ENCODE results near the gene CCR2. TPM values are rescaled to one million over a fixed set of nuclear protein-coding genes. Genes with fewer than 3 reads are reported as not detected.

CCR2 gene
- polyA plus RNA-seq, 1 of the 3 experiments (the other 2 are of a cell fraction) = not detected

DNA sequence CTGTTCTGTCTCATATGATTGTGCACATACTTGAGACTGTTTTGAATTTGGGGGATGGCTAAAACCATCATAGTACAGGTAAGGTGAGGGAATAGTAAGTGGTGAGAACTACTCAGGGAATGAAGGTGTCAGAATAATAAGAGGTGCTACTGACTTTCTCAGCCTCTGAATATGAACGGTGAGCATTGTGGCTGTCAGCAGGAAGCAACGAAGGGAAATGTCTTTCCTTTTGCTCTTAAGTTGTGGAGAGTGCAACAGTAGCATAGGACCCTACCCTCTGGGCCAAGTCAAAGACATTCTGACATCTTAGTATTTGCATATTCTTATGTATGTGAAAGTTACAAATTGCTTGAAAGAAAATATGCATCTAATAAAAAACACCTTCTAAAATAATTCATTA, 21.9 kb downstream of the CCR2 start:
- ChIA-PET CTCF (no interaction called here), POLR2A (no interaction called here)
- Histone ChIP-seq H3K9me2 (no peaks in the 10 kb centered on the region), H3K9me3 (no peaks in the 10 kb centered on the region), H3K4me3 (ENCODE audit: low read depth in 2 of 2, low read length in 1 of 2) (no peak overlapping the region), H3K4me2 (no peak overlapping the region), H3K27ac (ENCODE audit: low read depth in 2 of 2, low read length in 1 of 2) (no peak overlapping the region), H4K20me1 (ENCODE audit: insufficient read depth) (no peaks in the 10 kb centered on the region), H3K36me3 (replicated peaks in 1 of 2; ENCODE audit: control insufficient read depth in 1 of 2, insufficient read depth in 2 of 2, low read length in 1 of 2) (no peaks in the 10 kb centered on the region), H3F3A (replicated peaks; ENCODE audit: insufficient read depth) (peaks cover 3% of the 10 kb centered on the region), H3K4me1 (ENCODE audit: control insufficient read depth in 1 of 2, insufficient read depth in 2 of 2, low read depth in 1 of 2, low read length in 1 of 2) (no peaks in the 10 kb centered on the region; a peak in 1 of 4 replicates), H3K79me2 (ENCODE audit: insufficient read depth) (no peaks in the 10 kb centered on the region), H3K27me3 (ENCODE audit: insufficient read depth) (peaks cover 43% of the 10 kb centered on the region), H3K9ac (no peak overlapping the region), H2AFZ (ENCODE audit: low read depth) (no peak overlapping the region)
- WGBS (ENCODE audit: low lambda C conversion rate) = 0% methylated on average over 2 of the region's 2 CpGs
- TF ChIP-seq FOXM1 (IDR thresholded peaks at IDR 0.05; ENCODE audit: low read depth) = no peak
- TF ChIP-seq CTCF (IDR thresholded peaks at IDR 0.05) = no peak
- TF ChIP-seq CHD2 (IDR thresholded peaks at IDR 0.05; ENCODE audit: low read length, partially characterized antibody) = no peak
- TF ChIP-seq, protein P1, sequence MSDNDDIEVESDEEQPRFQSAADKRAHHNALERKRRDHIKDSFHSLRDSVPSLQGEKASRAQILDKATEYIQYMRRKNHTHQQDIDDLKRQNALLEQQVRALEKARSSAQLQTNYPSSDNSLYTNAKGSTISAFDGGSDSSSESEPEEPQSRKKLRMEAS (IDR thresholded peaks at IDR 0.05; ENCODE audit: low read depth) = no peak
- no peak for DNase-seq

GRCh38 chr3:46378426-46378942, 24.6 kb downstream of the CCR2 start:
- H3K27me3 ChIP-seq (ENCODE audit: insufficient read depth) = peaks cover 47% of the 10 kb centered on the region
- ChIA-PET POLR2A (no interaction called here), CTCF (interaction anchor here (0.6 to 2.0 kb wide), 25 partner anchors 8 to 619 kb away, joined by 3 to 14 read pairs (median 4); partner anchors contain the start of gene CCRL2)
- peak; percentile 65 for TF ChIP-seq CTCF (IDR thresholded peaks at IDR 0.05)
- peak; percentile 43 for TF ChIP-seq SMC3 (IDR thresholded peaks at IDR 0.05; ENCODE audit: low read depth, low read length)
- TF ChIP-seq RAD21 (IDR thresholded peaks at IDR 0.05; ENCODE audit: low read length) = peak; percentile 80
- TF ChIP-seq MEF2A (IDR thresholded peaks at IDR 0.05; ENCODE audit: borderline replicate concordance, low read depth) = no peak
- H3K9ac ChIP-seq = no peak overlapping the region
- no peak overlapping the region for H3K4me2 ChIP-seq
- H3K9me2 ChIP-seq = no peaks in the 10 kb centered on the region
- H3K4me1 ChIP-seq (ENCODE audit: control insufficient read depth in 1 of 2, insufficient read depth in 2 of 2, low read depth in 1 of 2, low read length in 1 of 2) = no peaks in the 10 kb centered on the region; a peak in 1 of 4 replicates
- peak; percentile 52 for DNase-seq
- H3K79me2 ChIP-seq (ENCODE audit: insufficient read depth) = no peaks in the 10 kb centered on the region
- H3K36me3 ChIP-seq (replicated peaks in 1 of 2; ENCODE audit: control insufficient read depth in 1 of 2, insufficient read depth in 2 of 2, low read length in 1 of 2) = no peaks in the 10 kb centered on the region
- H3K27ac ChIP-seq (ENCODE audit: low read depth in 2 of 2, low read length in 1 of 2) = no peak overlapping the region
- H3K9me3 ChIP-seq = no peaks in the 10 kb centered on the region
- H2AFZ ChIP-seq (ENCODE audit: low read depth) = no peak overlapping the region
- H4K20me1 ChIP-seq (ENCODE audit: insufficient read depth) = no peaks in the 10 kb centered on the region
- H3K4me3 ChIP-seq (ENCODE audit: low read depth in 2 of 2, low read length in 1 of 2) = no peak overlapping the region; a peak in 1 of 4 replicates
- H3F3A ChIP-seq (replicated peaks; ENCODE audit: insufficient read depth) = no peaks in the 10 kb centered on the region
- 24% methylated on average over 8 of the region's 8 CpGs for WGBS (ENCODE audit: low lambda C conversion rate)
